HEK293 (cell line): ENCODE measurements around the gene CENPH.
"Not testable (repeated sequence)": the region's sequence is repeated elsewhere in the genome, so short reads cannot be mapped to it uniquely, and the experiment has no call there.

Source experiments
- CTCF ChIA-PET: fragments of 350-600 bp; formaldehyde crosslinking; extraction: SDS; loops from one replicate; lab custom pipeline; 2021; ENCODE audit warnings: antibody characterized with exemption; lab: Yijun Ruan, JAX
- POLR2A ChIA-PET: fragments of 300-600 bp; formaldehyde crosslinking; extraction: SDS; loops from one replicate; lab custom pipeline; 2020; ENCODE audit warnings: antibody characterized with exemption, inconsistent platforms; lab: Yijun Ruan, JAX
- H3K27ac ChIP-seq: fragments of 200-500 bp; sonication (Bioruptor generic); 2 replicates; pipeline ENCODE4 v1.5.1; 2014; ENCODE audit warnings: low read depth, low read length, control low read depth, inconsistent platforms; ENCODE audit errors: extremely low read depth
- H3K36me3 ChIP-seq, 2 experiments: fragments of 200-500 bp in 1 of 2; sonication (Bioruptor generic) in 1 of 2; 1 replicate in 1 of 2; 2 replicates in 1 of 2; pipeline ENCODE4 v1.5.1; 2014 to 2017; ENCODE audit warnings: inconsistent platforms in 2 of 2, low read length in 2 of 2; ENCODE audit not compliant: control insufficient read depth in 2 of 2, insufficient read depth in 1 of 2
- H3K4me1 ChIP-seq: fragments of 200-500 bp; sonication (Bioruptor generic); 2 replicates; pipeline ENCODE4 v1.5.1; 2014; ENCODE audit warnings: mild to moderate bottlenecking, low read length, inconsistent platforms; ENCODE audit not compliant: control insufficient read depth, insufficient read depth
- H3K4me3 ChIP-seq: 2 replicates; pipeline ENCODE4 v1.5.1; 2011; ENCODE audit warnings: low read depth, mild to moderate bottlenecking, control low read depth, low read length, moderate library complexity
- H3K9me3 ChIP-seq: fragments of 200-500 bp; sonication (Bioruptor generic); 2 replicates; pipeline ENCODE4 v1.5.1; 2014; ENCODE audit warnings: low read depth, low read length, inconsistent platforms; ENCODE audit not compliant: control insufficient read depth, insufficient read depth
- GLIS1 ChIP-seq: fragments of 450-650 bp; formaldehyde crosslinking; IDR thresholded peaks from 2 replicates; pipeline ENCODE4 v1.5.1; 2016; ENCODE audit warnings: missing biosample characterization, missing genetic modification characterization
- KLF1 ChIP-seq: fragments of 450-650 bp; formaldehyde crosslinking; IDR thresholded peaks from 2 replicates; pipeline ENCODE4 v1.5.1; 2016; ENCODE audit warnings: missing biosample characterization, missing genetic modification characterization
- OSR2 ChIP-seq: fragments of 450-650 bp; formaldehyde crosslinking; IDR thresholded peaks from 2 replicates; pipeline ENCODE4 v1.5.1; 2016; ENCODE audit warnings: missing biosample characterization, missing genetic modification characterization
- SCRT1 ChIP-seq: fragments of 450-650 bp; formaldehyde crosslinking; IDR thresholded peaks from 2 replicates; pipeline ENCODE4 v1.5.1; 2016; ENCODE audit warnings: missing biosample characterization, missing genetic modification characterization, borderline replicate concordance
- SETDB1 ChIP-seq: IDR thresholded peaks from one replicate; pipeline ENCODE4 v1.6.1; 2017; ENCODE audit warnings: mild to moderate bottlenecking, low read length, moderate library complexity, mixed read lengths; ENCODE audit not compliant: insufficient read length
- YY2 ChIP-seq: fragments of 450-650 bp; formaldehyde crosslinking; IDR thresholded peaks from 2 replicates; pipeline ENCODE4 v1.5.1; 2016; ENCODE audit warnings: missing biosample characterization, missing genetic modification characterization
- ZFP41 ChIP-seq: fragments of 450-650 bp; formaldehyde crosslinking; IDR thresholded peaks from 2 replicates; pipeline ENCODE4 v1.5.1; 2016; ENCODE audit warnings: missing biosample characterization, missing genetic modification characterization, borderline replicate concordance
- ZFP69B ChIP-seq: fragments of 450-650 bp; formaldehyde crosslinking; IDR thresholded peaks from 2 replicates; pipeline ENCODE4 v1.5.1; 2016; ENCODE audit warnings: missing biosample characterization, missing genetic modification characterization
- ZNF214 ChIP-seq: fragments of 450-650 bp; formaldehyde crosslinking; IDR thresholded peaks from 2 replicates; pipeline ENCODE4 v1.5.1; 2017; ENCODE audit warnings: missing biosample characterization, mild to moderate bottlenecking, missing genetic modification characterization, borderline replicate concordance
- ZNF366 ChIP-seq: fragments of 450-650 bp; formaldehyde crosslinking; conservative IDR thresholded peaks from 2 replicates; pipeline ENCODE4 v1.5.1; 2016; ENCODE audit warnings: missing biosample characterization, missing genetic modification characterization
- ZNF629 ChIP-seq: fragments of 450-650 bp; formaldehyde crosslinking; IDR thresholded peaks from 2 replicates; pipeline ENCODE4 v1.5.1; 2017; ENCODE audit warnings: missing biosample characterization, missing genetic modification characterization
- ZNF707 ChIP-seq: fragments of 450-650 bp; formaldehyde crosslinking; IDR thresholded peaks from 2 replicates; pipeline ENCODE4 v1.5.1; 2016; ENCODE audit warnings: missing biosample characterization, missing genetic modification characterization
- ZNF837 ChIP-seq: fragments of 450-650 bp; formaldehyde crosslinking; IDR thresholded peaks from 2 replicates; pipeline ENCODE4 v1.5.1; 2016; ENCODE audit warnings: missing biosample characterization, missing genetic modification characterization
- TF ChIP-seq, protein P1 (sequence below): fragments of 450-650 bp; formaldehyde crosslinking; IDR thresholded peaks from 2 replicates; pipeline ENCODE4 v1.5.1; 2016; ENCODE audit warnings: missing biosample characterization, missing genetic modification characterization
- TF ChIP-seq, protein P2 (sequence below): fragments of 450-650 bp; formaldehyde crosslinking; IDR thresholded peaks from 2 replicates; pipeline ENCODE4 v1.5.1; 2016; ENCODE audit warnings: missing biosample characterization, missing genetic modification characterization
- TF ChIP-seq, protein P3 (sequence below): fragments of 450-650 bp; formaldehyde crosslinking; conservative IDR thresholded peaks from 2 replicates; pipeline ENCODE4 v1.5.1; 2016; ENCODE audit warnings: low read depth, missing biosample characterization, missing genetic modification characterization
- TF ChIP-seq, protein P4 (sequence below): fragments of 450-650 bp; formaldehyde crosslinking; IDR thresholded peaks from 2 replicates; pipeline ENCODE4 v1.5.1; 2016; ENCODE audit warnings: missing biosample characterization, missing genetic modification characterization

Gene CENPH

DNA sequence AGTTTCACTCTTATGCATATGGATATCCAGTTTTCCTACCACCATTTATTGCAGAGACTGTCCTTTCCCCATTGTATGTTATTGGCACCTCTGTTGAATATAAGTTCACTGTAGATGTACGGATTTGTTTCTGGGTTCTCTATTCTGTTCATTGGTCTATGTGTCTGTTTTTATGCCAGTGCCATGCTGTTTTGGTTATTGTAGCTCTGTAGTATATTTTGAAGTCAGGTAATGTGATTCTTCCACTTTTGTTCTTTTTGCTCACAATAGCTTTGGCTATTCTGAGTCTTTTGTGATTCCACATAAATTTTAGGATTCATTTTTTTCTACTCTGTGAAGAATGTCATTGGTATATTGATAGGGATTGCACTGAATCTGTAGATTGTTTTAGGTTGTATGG lies 48.6 kb upstream of the CENPH start:
- TF ChIP-seq GLIS1 (tag by site-specific recombination) (no peak), ZNF707 (no peak), ZNF837 (tag by site-specific recombination) (no peak), OSR2 (tag by site-specific recombination) (no peak), SETDB1 (peak; percentile 65), ZNF366 (tag by site-specific recombination) (no peak), ZNF214 (tag by site-specific recombination) (no peak), YY2 (no peak)
- TF ChIP-seq, protein P1, sequence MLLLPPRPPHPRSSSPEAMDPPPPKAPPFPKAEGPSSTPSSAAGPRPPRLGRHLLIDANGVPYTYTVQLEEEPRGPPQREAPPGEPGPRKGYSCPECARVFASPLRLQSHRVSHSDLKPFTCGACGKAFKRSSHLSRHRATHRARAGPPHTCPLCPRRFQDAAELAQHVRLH (tag by site-specific recombination) = peak; percentile 62; the same call in 1 of the 2 replicates
- TF ChIP-seq, protein P2, sequence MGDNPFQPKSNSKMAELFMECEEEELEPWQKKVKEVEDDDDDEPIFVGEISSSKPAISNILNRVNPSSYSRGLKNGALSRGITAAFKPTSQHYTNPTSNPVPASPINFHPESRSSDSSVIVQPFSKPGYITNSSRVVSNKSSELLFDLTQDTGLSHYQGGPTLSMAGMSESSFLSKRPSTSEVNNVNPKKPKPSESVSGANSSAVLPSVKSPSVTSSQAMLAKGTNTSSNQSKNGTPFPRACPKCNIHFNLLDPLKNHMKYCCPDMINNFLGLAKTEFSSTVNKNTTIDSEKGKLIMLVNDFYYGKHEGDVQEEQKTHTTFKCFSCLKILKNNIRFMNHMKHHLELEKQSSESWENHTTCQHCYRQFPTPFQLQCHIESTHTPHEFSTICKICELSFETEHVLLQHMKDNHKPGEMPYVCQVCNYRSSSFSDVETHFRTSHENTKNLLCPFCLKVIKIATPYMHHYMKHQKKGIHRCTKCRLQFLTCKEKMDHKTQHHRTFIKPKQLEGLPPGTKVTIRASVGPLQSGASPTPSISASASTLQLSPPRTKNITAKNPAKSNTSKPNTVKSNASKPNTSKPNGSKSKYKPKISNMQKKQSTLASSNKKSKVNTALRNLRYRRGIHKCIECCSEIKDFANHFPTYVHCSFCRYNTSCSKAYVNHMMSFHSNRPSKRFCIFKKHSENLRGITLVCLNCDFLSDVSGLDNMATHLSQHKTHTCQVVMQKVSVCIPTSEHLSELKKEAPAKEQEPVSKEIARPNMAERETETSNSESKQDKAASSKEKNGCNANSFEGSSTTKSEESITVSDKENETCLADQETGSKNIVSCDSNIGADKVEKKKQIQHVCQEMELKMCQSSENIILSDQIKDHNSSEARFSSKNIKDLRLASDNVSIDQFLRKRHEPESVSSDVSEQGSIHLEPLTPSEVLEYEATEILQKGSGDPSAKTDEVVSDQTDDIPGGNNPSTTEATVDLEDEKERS (tag by site-specific recombination) = peak; percentile 98
- TF ChIP-seq, protein P3, sequence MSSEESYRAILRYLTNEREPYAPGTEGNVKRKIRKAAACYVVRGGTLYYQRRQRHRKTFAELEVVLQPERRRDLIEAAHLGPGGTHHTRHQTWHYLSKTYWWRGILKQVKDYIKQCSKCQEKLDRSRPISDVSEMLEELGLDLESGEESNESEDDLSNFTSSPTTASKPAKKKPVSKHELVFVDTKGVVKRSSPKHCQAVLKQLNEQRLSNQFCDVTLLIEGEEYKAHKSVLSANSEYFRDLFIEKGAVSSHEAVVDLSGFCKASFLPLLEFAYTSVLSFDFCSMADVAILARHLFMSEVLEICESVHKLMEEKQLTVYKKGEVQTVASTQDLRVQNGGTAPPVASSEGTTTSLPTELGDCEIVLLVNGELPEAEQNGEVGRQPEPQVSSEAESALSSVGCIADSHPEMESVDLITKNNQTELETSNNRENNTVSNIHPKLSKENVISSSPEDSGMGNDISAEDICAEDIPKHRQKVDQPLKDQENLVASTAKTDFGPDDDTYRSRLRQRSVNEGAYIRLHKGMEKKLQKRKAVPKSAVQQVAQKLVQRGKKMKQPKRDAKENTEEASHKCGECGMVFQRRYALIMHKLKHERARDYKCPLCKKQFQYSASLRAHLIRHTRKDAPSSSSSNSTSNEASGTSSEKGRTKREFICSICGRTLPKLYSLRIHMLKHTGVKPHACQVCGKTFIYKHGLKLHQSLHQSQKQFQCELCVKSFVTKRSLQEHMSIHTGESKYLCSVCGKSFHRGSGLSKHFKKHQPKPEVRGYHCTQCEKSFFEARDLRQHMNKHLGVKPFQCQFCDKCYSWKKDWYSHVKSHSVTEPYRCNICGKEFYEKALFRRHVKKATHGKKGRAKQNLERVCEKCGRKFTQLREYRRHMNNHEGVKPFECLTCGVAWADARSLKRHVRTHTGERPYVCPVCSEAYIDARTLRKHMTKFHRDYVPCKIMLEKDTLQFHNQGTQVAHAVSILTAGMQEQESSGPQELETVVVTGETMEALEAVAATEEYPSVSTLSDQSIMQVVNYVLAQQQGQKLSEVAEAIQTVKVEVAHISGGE = no peak
- no peak overlapping the region for H3K4me3 ChIP-seq
- H3K9me3 ChIP-seq = no peaks in the 10 kb centered on the region
- POLR2A ChIA-PET = no interaction called here
- no peak overlapping the region for H3K27ac ChIP-seq
- CTCF ChIA-PET = no interaction called here
- no peaks in the 10 kb centered on the region for H3K4me1 ChIP-seq
- H3K36me3 ChIP-seq = no peaks in the 10 kb centered on the region

DNA sequence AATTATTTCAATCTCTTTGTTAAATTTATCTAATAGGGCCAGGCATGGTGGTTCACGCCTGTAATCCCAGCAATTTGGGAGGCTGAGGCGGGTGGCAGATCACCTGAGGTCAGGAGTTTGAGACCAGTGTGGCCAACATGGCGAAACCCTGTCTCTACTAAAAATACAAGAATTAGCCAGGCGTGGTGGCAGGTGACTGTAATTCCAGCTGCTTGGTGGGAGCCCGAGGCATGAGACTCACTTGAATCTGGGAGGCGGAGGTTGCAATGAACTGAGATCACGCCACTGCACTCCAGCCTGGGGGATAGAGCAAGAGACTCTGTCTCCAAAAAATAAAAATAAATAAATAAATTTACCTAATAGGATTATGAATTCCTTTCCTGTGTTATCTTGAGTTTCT lies 40.8 kb upstream of the CENPH start:
- H3K36me3 ChIP-seq, POLR2A ChIA-PET, H3K4me3 ChIP-seq, H3K9me3 ChIP-seq, H3K27ac ChIP-seq, H3K4me1 ChIP-seq, CTCF ChIA-PET: not testable (repeated sequence)

DNA sequence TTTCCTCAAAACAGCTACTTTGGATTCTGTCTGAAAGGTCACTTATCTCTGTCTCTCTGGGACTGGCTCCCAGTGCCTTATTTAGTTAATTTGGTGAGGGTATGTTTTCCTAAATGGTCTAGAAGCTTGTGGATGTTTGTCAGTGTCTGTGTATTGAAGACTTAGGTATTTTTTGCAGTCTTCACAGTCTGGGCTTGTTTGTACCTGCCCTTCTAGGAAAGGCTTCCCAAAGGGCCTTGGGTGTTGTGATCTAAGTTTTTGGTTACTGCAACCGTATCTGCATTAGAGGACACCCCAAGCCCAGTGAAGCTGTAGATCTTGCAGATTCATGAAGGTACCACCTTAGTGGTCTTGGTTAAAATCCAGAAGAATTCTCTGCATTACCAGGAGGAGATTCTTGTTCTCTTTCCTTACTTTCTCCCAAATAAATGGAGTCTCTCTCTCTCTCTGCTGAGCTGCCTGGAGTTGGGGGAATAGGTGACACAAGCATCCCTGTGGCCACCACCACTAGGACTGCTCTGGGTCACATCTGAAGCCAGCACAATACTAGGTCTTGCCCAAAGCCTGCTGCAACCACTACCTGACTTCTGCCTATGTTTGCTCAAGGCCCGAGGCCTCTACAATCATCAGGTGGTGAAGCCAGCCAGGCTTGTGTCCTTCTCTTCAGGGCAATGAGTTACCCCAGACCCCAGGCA lies 40.3 kb upstream of the CENPH start:
- Histone ChIP-seq H3K4me3 (no peak overlapping the region), H3K27ac (no peak overlapping the region), H3K4me1 (no peaks in the 10 kb centered on the region), H3K9me3 (no peaks in the 10 kb centered on the region), H3K36me3 (no peaks in the 10 kb centered on the region)
- CTCF ChIA-PET = no interaction called here
- POLR2A ChIA-PET = no interaction called here
- no peak for TF ChIP-seq ZFP69B (tag by site-specific recombination)
- TF ChIP-seq ZNF629 (tag by site-specific recombination) = no peak
- TF ChIP-seq, protein P4, sequence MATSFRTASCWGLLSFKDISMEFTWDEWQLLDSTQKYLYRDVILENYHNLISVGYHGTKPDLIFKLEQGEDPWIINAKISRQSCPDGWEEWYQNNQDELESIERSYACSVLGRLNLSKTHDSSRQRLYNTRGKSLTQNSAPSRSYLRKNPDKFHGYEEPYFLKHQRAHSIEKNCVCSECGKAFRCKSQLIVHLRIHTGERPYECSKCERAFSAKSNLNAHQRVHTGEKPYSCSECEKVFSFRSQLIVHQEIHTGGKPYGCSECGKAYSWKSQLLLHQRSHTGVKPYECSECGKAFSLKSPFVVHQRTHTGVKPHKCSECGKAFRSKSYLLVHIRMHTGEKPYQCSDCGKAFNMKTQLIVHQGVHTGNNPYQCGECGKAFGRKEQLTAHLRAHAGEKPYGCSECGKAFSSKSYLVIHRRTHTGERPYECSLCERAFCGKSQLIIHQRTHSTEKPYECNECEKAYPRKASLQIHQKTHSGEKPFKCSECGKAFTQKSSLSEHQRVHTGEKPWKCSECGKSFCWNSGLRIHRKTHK (tag by site-specific recombination) = no peak
- TF ChIP-seq, protein P2 (tag by site-specific recombination) = no peak
- TF ChIP-seq ZFP41 (tag by site-specific recombination) = no peak
- TF ChIP-seq SCRT1 (tag by site-specific recombination) = no peak
- no peak for TF ChIP-seq KLF1 (tag by site-specific recombination)
